ENCODE results near the gene IL15. TPM values are rescaled to one million over a fixed set of nuclear protein-coding genes. Genes with fewer than 3 reads are reported as not detected.
A peak's percentile ranks its signal among the peaks of the same experiment; 100 is the strongest.
"Not testable (repeated sequence)": the region's sequence is repeated elsewhere in the genome, so short reads cannot be mapped to it uniquely, and the experiment has no call there.

IL15 gene
- total and polyA plus RNA-seq, 4 donors = 4.7 to 12.5 (median 8.1) TPM

DNA sequence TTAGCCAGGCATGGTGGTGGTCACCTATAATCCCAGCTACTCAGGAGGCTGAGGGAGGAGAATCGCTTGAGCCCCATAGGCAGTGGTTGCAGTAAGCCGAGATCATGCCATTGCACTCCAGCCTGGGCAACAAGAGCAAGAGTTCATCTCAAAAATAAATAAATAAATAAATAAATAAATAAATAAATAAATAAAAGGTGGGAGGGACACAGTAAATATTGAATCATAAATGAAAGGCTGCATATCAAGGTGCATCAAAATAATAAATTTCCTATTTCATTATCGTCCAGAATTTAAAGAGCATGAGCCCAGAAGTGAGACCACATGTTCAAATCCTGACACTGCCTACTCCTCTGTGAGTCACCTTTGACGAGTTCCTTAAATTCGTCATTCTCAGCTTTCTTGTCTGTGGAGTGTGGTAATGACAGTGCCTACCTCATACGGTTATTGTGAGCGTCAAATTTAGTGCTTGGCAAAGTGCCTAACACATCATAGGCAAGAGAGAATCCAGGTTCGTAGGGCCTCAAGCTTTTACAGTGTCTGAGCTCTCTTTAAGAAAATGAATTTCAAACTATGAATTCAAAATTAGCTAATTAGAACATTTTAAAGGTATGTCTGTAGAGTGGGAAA, 49.9 kb downstream of the IL15 start:
- no peak overlapping the region for H3K4me3 ChIP-seq
- no peak overlapping the region for H3K27ac ChIP-seq (ENCODE audit: low read depth in 1 of 2, low read length in 1 of 2)
- H3K4me1 ChIP-seq (ENCODE audit: control insufficient read depth in 5 of 5, insufficient read depth in 5 of 5, low read length in 5 of 5) = no peaks in the 10 kb centered on the region
- no peaks in the 10 kb centered on the region for H3K36me3 ChIP-seq (ENCODE audit: control insufficient read depth in 4 of 4, insufficient read depth in 4 of 4, low read length in 4 of 4)
- no peaks in the 10 kb centered on the region for H3K9me3 ChIP-seq (ENCODE audit: control insufficient read depth in 4 of 4, insufficient read depth in 3 of 4, low read length in 3 of 4)
- no peak for DNase-seq
- ATAC-seq (ENCODE audit: insufficient read depth, low FRiP score) = no peak
- 69 to 75% methylated on average over 8 of the region's 8 CpGs for WGBS, 2 donors
- TF ChIP-seq, protein P1, sequence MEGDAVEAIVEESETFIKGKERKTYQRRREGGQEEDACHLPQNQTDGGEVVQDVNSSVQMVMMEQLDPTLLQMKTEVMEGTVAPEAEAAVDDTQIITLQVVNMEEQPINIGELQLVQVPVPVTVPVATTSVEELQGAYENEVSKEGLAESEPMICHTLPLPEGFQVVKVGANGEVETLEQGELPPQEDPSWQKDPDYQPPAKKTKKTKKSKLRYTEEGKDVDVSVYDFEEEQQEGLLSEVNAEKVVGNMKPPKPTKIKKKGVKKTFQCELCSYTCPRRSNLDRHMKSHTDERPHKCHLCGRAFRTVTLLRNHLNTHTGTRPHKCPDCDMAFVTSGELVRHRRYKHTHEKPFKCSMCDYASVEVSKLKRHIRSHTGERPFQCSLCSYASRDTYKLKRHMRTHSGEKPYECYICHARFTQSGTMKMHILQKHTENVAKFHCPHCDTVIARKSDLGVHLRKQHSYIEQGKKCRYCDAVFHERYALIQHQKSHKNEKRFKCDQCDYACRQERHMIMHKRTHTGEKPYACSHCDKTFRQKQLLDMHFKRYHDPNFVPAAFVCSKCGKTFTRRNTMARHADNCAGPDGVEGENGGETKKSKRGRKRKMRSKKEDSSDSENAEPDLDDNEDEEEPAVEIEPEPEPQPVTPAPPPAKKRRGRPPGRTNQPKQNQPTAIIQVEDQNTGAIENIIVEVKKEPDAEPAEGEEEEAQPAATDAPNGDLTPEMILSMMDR (IDR thresholded peaks at IDR 0.05; ENCODE audit: control extremely low read depth, extremely low read depth) = no peak
- no peak overlapping the region for H3K9ac ChIP-seq (ENCODE audit: insufficient read depth in 1 of 2, low read length in 2 of 2)
- H3K27me3 ChIP-seq (ENCODE audit: control insufficient read depth in 3 of 3, insufficient read depth in 3 of 3, low read length in 2 of 3) = no peaks in the 10 kb centered on the region

DNA sequence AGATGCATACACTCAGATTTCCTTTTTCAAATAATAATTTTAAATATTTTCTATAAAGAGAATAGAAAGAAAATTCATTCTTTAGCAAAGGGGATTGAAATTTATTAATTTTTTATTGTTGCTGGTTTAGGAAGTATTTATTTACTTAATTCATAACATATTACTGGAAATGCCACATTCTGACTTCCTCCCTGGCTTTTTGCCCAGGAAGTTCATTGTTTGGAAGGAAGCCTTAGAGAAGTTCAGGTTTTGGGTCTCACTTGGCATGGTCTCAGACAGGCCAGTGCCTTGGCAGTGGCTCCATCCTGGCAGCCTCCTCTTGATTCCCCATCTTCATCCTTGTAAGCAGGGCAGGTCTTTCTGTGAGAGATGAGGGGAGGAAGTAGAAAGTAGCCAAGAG, 50.5 kb downstream of the IL15 start:
- DNase-seq (peak in 2 of 3 donors; percentile 8 to 17), ATAC-seq (ENCODE audit: insufficient read depth, low FRiP score) (no peak)
- Histone ChIP-seq H3K27me3 (ENCODE audit: control insufficient read depth in 3 of 3, insufficient read depth in 3 of 3, low read length in 2 of 3) (no peaks in the 10 kb centered on the region), H3K4me1 (ENCODE audit: control insufficient read depth in 5 of 5, insufficient read depth in 5 of 5, low read length in 5 of 5) (no peaks in the 10 kb centered on the region), H3K9ac (ENCODE audit: insufficient read depth in 1 of 2, low read length in 2 of 2) (no peak overlapping the region), H3K36me3 (ENCODE audit: control insufficient read depth in 4 of 4, insufficient read depth in 4 of 4, low read length in 4 of 4) (no peaks in the 10 kb centered on the region), H3K27ac (ENCODE audit: low read depth in 1 of 2, low read length in 1 of 2) (no peak overlapping the region), H3K9me3 (ENCODE audit: control insufficient read depth in 4 of 4, insufficient read depth in 3 of 4, low read length in 3 of 4) (no peaks in the 10 kb centered on the region), H3K4me3 (no peak overlapping the region)
- TF ChIP-seq, protein P1 (IDR thresholded peaks at IDR 0.05; ENCODE audit: control extremely low read depth, extremely low read depth) = no peak

DNA sequence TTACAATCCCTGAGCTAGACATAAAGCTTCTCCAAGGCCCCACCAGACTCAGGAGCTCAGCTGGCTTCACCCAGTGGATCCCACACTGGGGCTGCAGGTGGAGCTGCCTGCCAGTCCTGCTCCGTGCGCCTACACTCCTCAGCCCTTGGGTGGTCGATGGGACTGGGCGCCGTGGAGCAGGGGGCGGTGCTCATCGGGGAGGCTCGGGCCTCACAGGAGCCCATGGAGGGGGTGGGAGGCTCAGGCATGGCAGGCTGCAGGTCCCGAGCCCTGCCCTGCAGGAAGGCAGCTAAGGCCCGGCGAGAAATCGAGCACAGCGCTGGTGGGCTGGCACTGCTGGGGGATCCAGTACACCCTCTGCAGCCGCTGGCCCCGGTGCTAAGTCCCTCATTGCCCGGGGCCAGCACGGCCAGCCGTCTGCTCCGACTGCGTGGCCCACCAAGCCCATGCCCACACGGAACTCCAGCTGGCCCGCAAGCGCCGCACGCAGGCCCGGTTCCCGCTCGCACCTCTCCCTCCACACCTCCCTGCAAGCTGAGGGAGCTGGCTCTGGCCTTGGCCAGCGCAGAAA, 53.4 kb downstream of the IL15 start:
- H3K9me3 ChIP-seq (ENCODE audit: control insufficient read depth in 4 of 4, insufficient read depth in 3 of 4, low read length in 3 of 4); H3K4me3 ChIP-seq; H3K27ac ChIP-seq (ENCODE audit: low read depth in 1 of 2, low read length in 1 of 2); H3K27me3 ChIP-seq (ENCODE audit: control insufficient read depth in 3 of 3, insufficient read depth in 3 of 3, low read length in 2 of 3); H3K9ac ChIP-seq (ENCODE audit: insufficient read depth in 1 of 2, low read length in 2 of 2); H3K36me3 ChIP-seq (ENCODE audit: control insufficient read depth in 4 of 4, insufficient read depth in 4 of 4, low read length in 4 of 4); DNase-seq; H3K4me1 ChIP-seq (ENCODE audit: control insufficient read depth in 5 of 5, insufficient read depth in 5 of 5, low read length in 5 of 5); ATAC-seq (ENCODE audit: insufficient read depth, low FRiP score): not testable (repeated sequence)
- WGBS, 2 donors = 96 to 97% methylated on average over 28 to 29 of the region's 29 CpGs

DNA sequence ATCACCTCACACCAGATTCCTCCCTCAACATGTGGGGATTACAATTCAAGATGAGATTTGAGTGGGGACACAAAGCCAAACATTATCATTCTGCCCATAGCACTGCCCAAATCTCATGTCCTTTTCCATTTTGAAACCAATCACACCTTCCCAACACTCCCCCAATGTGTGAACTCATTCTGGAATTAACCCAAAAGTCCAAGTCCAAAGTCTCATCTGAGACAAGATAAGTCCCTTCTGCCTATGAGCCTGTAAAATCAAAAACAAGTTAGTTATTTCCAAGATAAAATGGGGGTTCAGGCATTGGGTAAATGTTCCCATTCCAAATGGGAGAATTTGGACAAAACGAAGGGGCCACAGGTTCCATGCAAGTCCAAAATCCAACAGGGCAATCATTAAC, 54.9 kb downstream of the IL15 start:
- H3K9ac ChIP-seq (ENCODE audit: insufficient read depth in 1 of 2, low read length in 2 of 2); H3K4me3 ChIP-seq; ATAC-seq (ENCODE audit: insufficient read depth, low FRiP score); H3K27ac ChIP-seq (ENCODE audit: low read depth in 1 of 2, low read length in 1 of 2); H3K27me3 ChIP-seq (ENCODE audit: control insufficient read depth in 3 of 3, insufficient read depth in 3 of 3, low read length in 2 of 3); DNase-seq; H3K36me3 ChIP-seq (ENCODE audit: control insufficient read depth in 4 of 4, insufficient read depth in 4 of 4, low read length in 4 of 4); H3K9me3 ChIP-seq (ENCODE audit: control insufficient read depth in 4 of 4, insufficient read depth in 3 of 4, low read length in 3 of 4); H3K4me1 ChIP-seq (ENCODE audit: control insufficient read depth in 5 of 5, insufficient read depth in 5 of 5, low read length in 5 of 5): not testable (repeated sequence)
- WGBS, 2 donors = 84 to 86% methylated on average over 1 of the region's 1 CpG

Data from lung (tissue), 12 donors.